CD14-positive monocyte (primary cell): ENCODE data around the gene MRPL10. TPM values are rescaled to one million over a fixed set of nuclear protein-coding genes. Genes with fewer than 3 reads are reported as not detected.

Experiments used
- DNase-seq, 3 donors: peaks; one replicate each; pipeline ENCODE4 v3.0.0-alpha.2; 2011 to 2022
- H2AFZ ChIP-seq: 2 replicates; pipeline ENCODE4 v1.6.0; 2012; ENCODE audit warnings: mild to moderate bottlenecking, low read depth, low read length, inconsistent platforms; ENCODE audit not compliant: insufficient read depth, poor library complexity, severe bottlenecking
- H3K27ac ChIP-seq, 2 donors: 1 replicate in 1 of 2; 2 replicates in 1 of 2; pipeline ENCODE4 v1.5.1; 2012 to 2013; ENCODE audit warnings: low read length in 2 of 2, control low read depth in 1 of 2, inconsistent platforms in 1 of 2, low read depth in 1 of 2, mild to moderate bottlenecking in 1 of 2
- H3K27me3 ChIP-seq, 2 donors: one replicate each; pipeline versions ENCODE4 v1.6.0 to v1.6.1; 2011 to 2013; ENCODE audit warnings: low read length in 2 of 2; ENCODE audit not compliant: control insufficient read depth in 2 of 2, insufficient read depth in 2 of 2
- H3K36me3 ChIP-seq, 2 donors: replicated peaks in 1 of 2; 1 replicate in 1 of 2; 2 replicates in 1 of 2; pipeline versions ENCODE4 v1.5.1 to v1.6.1; 2012 to 2013; ENCODE audit warnings: low read length in 2 of 2, control low read depth in 1 of 2, inconsistent platforms in 1 of 2, mild to moderate bottlenecking in 1 of 2; ENCODE audit not compliant: insufficient read depth in 2 of 2, control insufficient read depth in 1 of 2
- H3K4me1 ChIP-seq, 2 donors: 1 replicate in 1 of 2; 2 replicates in 1 of 2; pipeline versions ENCODE4 v1.5.1 to v1.6.1; 2012 to 2013; ENCODE audit warnings: low read length in 2 of 2, control low read depth in 1 of 2, inconsistent platforms in 1 of 2, mild to moderate bottlenecking in 1 of 2, moderate library complexity in 1 of 2; ENCODE audit not compliant: insufficient read depth in 2 of 2, control insufficient read depth in 1 of 2
- H3K4me2 ChIP-seq: replicated peaks from 2 replicates; pipeline ENCODE3; 2012; ENCODE audit warnings: low read length, moderate library complexity, mild to moderate bottlenecking; ENCODE audit not compliant: poor library complexity, severe bottlenecking; ENCODE audit errors: extremely low read depth
- H3K4me3 ChIP-seq, 3 experiments: fragments of 200-600 bp in 1 of 3; sonication (generic) in 1 of 3; replicated peaks in 1 of 3; 1 replicate in 2 of 3; 2 replicates in 1 of 3; pipeline ENCODE4 v1.5.1; 2011 to 2013; ENCODE audit warnings: low read length in 3 of 3, mild to moderate bottlenecking in 3 of 3, control low read depth in 2 of 3, low read depth in 2 of 3, inconsistent platforms in 1 of 3, moderate library complexity in 1 of 3
- H3K79me2 ChIP-seq: 2 replicates; pipeline ENCODE4 v1.6.0; 2012; ENCODE audit warnings: mild to moderate bottlenecking, control low read depth, inconsistent platforms, low read length, moderate library complexity; ENCODE audit not compliant: insufficient read depth
- H3K9ac ChIP-seq: 2 replicates; pipeline ENCODE4 v1.6.0; 2017; ENCODE audit warnings: low read length, mild to moderate bottlenecking; ENCODE audit not compliant: insufficient read depth, poor library complexity, severe bottlenecking
- H3K9me3 ChIP-seq, 2 donors: replicated peaks in 1 of 2; 1 replicate in 1 of 2; 2 replicates in 1 of 2; pipeline versions ENCODE4 v1.5.1 to v1.6.1; 2012 to 2013; ENCODE audit warnings: low read length in 2 of 2, control low read depth in 1 of 2; ENCODE audit not compliant: control insufficient read depth in 1 of 2, insufficient read depth in 1 of 2
- H4K20me1 ChIP-seq: 2 replicates; pipeline ENCODE4 v1.6.0; 2012; ENCODE audit warnings: mild to moderate bottlenecking, low read length, control low read depth, moderate library complexity; ENCODE audit not compliant: insufficient read depth
- H3K27ac Mint-ChIP-seq, 7 donors: one replicate each; pipeline ENCODE4 v1.8.0; 2020; ENCODE audit warnings: mild to moderate bottlenecking in 7 of 7, mixed read lengths in 7 of 7, moderate library complexity in 6 of 7, inconsistent platforms in 2 of 7
- H3K27me3 Mint-ChIP-seq, 3 donors: one replicate each; pipeline ENCODE4 v1.8.0; 2021 to 2022; ENCODE audit warnings: low read depth in 3 of 3, mild to moderate bottlenecking in 3 of 3, mixed read lengths in 3 of 3, moderate library complexity in 3 of 3, inconsistent platforms in 1 of 3
- H3K36me3 Mint-ChIP-seq, 2 donors: one replicate each; pipeline ENCODE4 v1.8.0; 2020; ENCODE audit warnings: mixed read lengths in 2 of 2, inconsistent platforms in 1 of 2, mild to moderate bottlenecking in 1 of 2
- H3K4me1 Mint-ChIP-seq: one replicate; pipeline ENCODE4 v1.8.0; 2020; ENCODE audit warnings: mild to moderate bottlenecking, mixed read lengths
- H3K4me3 Mint-ChIP-seq, 2 donors: one replicate each; pipeline ENCODE4 v1.8.0; 2020; ENCODE audit warnings: mild to moderate bottlenecking in 2 of 2, mixed read lengths in 2 of 2, moderate library complexity in 1 of 2
- H3K9me3 Mint-ChIP-seq, 7 donors: one replicate each; pipeline ENCODE4 v1.8.0; 2020 to 2022; ENCODE audit warnings: mixed read lengths in 7 of 7, mild to moderate bottlenecking in 6 of 7, moderate library complexity in 6 of 7, inconsistent platforms in 2 of 7
- whole genome bisulfite sequencing: methylation state at CpG from one replicate; pipeline ENCODE4 v1.1.5; 2013; ENCODE audit warnings: missing lambda C conversion rate; ENCODE audit not compliant: insufficient coverage; 5-methylcytosine and 5-hydroxymethylcytosine counted together
- intact Hi-C, 2 donors: fragments of 100-400 bp; cut with micrococcal nuclease; formaldehyde crosslinking; loops; one replicate each; pipeline versions ENCODE4 v1.15.0 to v1.15.1; 2023
- polyA plus RNA-seq, 3 donors: library from polyadenylated mRNA; depleted of rRNA in 1 of 3; unstranded in 2 of 3; stranded (reverse) in 1 of 3; fragments of 300-500 nt in 2 of 3; fragments of >200 nt in 1 of 3; fragmentation: Illumina TruSeq in 2 of 3; gene quantifications; 1 replicate in 2 of 3; 2 replicates in 1 of 3; pipeline ENCODE4 v1.2.3, GENCODE V29; 2012 to 2021
- TF ChIP-seq, protein P1 (sequence below): fragments of 200-600 bp; IDR thresholded peaks from one replicate; pipeline ENCODE4 v1.8.0; 2022; ENCODE audit warnings: antibody characterized with exemption, mild to moderate bottlenecking

MRPL10 gene
- polyA plus RNA-seq, 3 donors: 28.5 to 32.7 (median 32.6) TPM

DNA sequence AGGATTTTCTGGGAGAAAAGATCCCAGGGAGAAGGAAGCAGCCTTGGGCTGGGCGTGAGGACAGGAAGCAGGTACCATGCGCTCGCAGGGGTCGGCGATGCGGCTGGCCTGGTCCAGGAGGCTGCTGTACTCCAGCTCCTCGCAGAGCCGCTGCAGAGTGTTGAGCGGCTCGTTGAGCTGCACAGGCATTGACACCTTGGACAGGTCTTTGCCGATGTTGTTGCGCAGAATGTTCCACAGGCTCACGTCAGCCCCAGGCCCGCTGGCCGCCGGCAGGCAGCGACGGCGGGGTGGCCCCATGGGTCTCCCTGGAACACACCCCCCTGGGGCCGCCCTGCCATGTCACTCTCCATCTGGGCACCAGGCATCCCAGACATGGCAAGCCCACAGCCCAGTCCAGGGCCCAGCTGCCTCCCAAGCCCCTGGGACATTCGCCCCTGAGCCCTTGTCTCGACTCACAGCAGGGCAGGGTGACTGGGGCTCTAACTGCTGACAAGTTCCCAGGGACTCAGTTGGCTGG is 17.8 kb downstream of the MRPL10 start:
- Mint-ChIP-seq H3K27me3 (peaks cover 0 to 2% (median 0%) of the 10 kb centered on the region in 3 donors), H3K4me1 (no peaks in the 10 kb centered on the region), H3K36me3 (peaks cover 82 to 86% of the 10 kb centered on the region in 2 donors), H3K27ac (no peak overlapping the region), H3K9me3 (no peaks in the 10 kb centered on the region), H3K4me3 (no peak overlapping the region)
- Histone ChIP-seq H3K36me3 (peaks cover 84 to 97% of the 10 kb centered on the region in 2 donors), H3K79me2 (no peaks in the 10 kb centered on the region), H4K20me1 (no peaks in the 10 kb centered on the region), H3K27me3 (no peaks in the 10 kb centered on the region), H3K4me2 (no peak overlapping the region), H2AFZ (no peak overlapping the region), H3K4me1 (no peaks in the 10 kb centered on the region), H3K9me3 (no peaks in the 10 kb centered on the region), H3K9ac (no peak overlapping the region), H3K27ac (no peak overlapping the region), H3K4me3 (no peak overlapping the region)
- DNase-seq: no peak
- intact Hi-C loops: no loop called here
- WGBS: 96% methylated on average over 22 of the region's 22 CpGs
- TF ChIP-seq, protein P1, sequence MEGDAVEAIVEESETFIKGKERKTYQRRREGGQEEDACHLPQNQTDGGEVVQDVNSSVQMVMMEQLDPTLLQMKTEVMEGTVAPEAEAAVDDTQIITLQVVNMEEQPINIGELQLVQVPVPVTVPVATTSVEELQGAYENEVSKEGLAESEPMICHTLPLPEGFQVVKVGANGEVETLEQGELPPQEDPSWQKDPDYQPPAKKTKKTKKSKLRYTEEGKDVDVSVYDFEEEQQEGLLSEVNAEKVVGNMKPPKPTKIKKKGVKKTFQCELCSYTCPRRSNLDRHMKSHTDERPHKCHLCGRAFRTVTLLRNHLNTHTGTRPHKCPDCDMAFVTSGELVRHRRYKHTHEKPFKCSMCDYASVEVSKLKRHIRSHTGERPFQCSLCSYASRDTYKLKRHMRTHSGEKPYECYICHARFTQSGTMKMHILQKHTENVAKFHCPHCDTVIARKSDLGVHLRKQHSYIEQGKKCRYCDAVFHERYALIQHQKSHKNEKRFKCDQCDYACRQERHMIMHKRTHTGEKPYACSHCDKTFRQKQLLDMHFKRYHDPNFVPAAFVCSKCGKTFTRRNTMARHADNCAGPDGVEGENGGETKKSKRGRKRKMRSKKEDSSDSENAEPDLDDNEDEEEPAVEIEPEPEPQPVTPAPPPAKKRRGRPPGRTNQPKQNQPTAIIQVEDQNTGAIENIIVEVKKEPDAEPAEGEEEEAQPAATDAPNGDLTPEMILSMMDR: no peak

GRCh38 chr17:47813077-47813476 is 18.3 kb downstream of the MRPL10 start:
- no peak overlapping the region for H3K27ac Mint-ChIP-seq
- peaks cover 83 to 86% of the 10 kb centered on the region in 2 donors for H3K36me3 Mint-ChIP-seq

More at GRCh38 chr17:47813077-47813476, 18.3 kb downstream of the MRPL10 start:
- H3K4me3 Mint-ChIP-seq: no peak overlapping the region
- peak in 1 of 3 donors; percentile 3 for DNase-seq
- TF ChIP-seq, protein P1: no peak
- H3K4me3 ChIP-seq: no peak overlapping the region
- H3K4me2 ChIP-seq: no peak overlapping the region
- H3K79me2 ChIP-seq: no peaks in the 10 kb centered on the region
- H3K9ac ChIP-seq: no peak overlapping the region
- H3K27ac ChIP-seq: no peak overlapping the region
- intact Hi-C loops: no loop called here
- no peaks in the 10 kb centered on the region for H4K20me1 ChIP-seq
- no peak overlapping the region for H2AFZ ChIP-seq
- H3K4me1 Mint-ChIP-seq: no peaks in the 10 kb centered on the region
- WGBS: 98% methylated on average over 10 of the region's 14 CpGs
- no peaks in the 10 kb centered on the region for H3K9me3 Mint-ChIP-seq
- H3K27me3 ChIP-seq: no peaks in the 10 kb centered on the region
- no peaks in the 10 kb centered on the region for H3K4me1 ChIP-seq
- peaks cover 84 to 97% of the 10 kb centered on the region in 2 donors for H3K36me3 ChIP-seq
- H3K9me3 ChIP-seq: no peaks in the 10 kb centered on the region
- peaks cover 0 to 2% (median 0%) of the 10 kb centered on the region in 3 donors for H3K27me3 Mint-ChIP-seq
